ENCODE results near the gene ASCL5.

Gene ASCL5

GRCh38 chr1:201091256-201091655 is 35.7 kb downstream of the ASCL5 start:
- TF ChIP-seq YY1 (IDR thresholded peaks at IDR 0.05; ENCODE audit: insufficient read depth, insufficient read length) (no peak), ZNF274 (IDR thresholded peaks at IDR 0.05; ENCODE audit: low read depth, low read length) (no peak), SUZ12 (IDR thresholded peaks at IDR 0.05; ENCODE audit: extremely low read depth, insufficient read depth, insufficient read length) (no peak)
- Histone ChIP-seq H3K36me3 (ENCODE audit: insufficient read depth, insufficient read length, low read length) (no peaks in the 10 kb centered on the region), H3K9me3 (ENCODE audit: insufficient read depth, low read length) (no peaks in the 10 kb centered on the region), H3K4me3 (ENCODE audit: insufficient read length, low read depth) (no peak overlapping the region), H3K27me3 (ENCODE audit: insufficient read depth, insufficient read length) (peaks cover 11% of the 10 kb centered on the region), H3K4me1 (ENCODE audit: insufficient read depth, insufficient read length) (peaks cover 17% of the 10 kb centered on the region), H3K9ac (ENCODE audit: insufficient read length, low read depth) (no peak overlapping the region)
- no peak for DNase-seq (ENCODE audit: low read depth, low spot score)

- Histone ChIP-seq H3K4me1 (ENCODE audit: insufficient read depth, insufficient read length) (peaks cover 17% of the 10 kb centered on the region), H3K9me3 (ENCODE audit: insufficient read depth, low read length) (no peaks in the 10 kb centered on the region), H3K36me3 (ENCODE audit: insufficient read depth, insufficient read length, low read length) (no peaks in the 10 kb centered on the region), H3K27me3 (ENCODE audit: insufficient read depth, insufficient read length) (peaks cover 5% of the 10 kb centered on the region), H3K4me3 (ENCODE audit: insufficient read length, low read depth) (no peak overlapping the region), H3K9ac (ENCODE audit: insufficient read length, low read depth) (no peak overlapping the region)
- no peak for DNase-seq (ENCODE audit: low read depth, low spot score)
- no peak for TF ChIP-seq SUZ12 (IDR thresholded peaks at IDR 0.05; ENCODE audit: extremely low read depth, insufficient read depth, insufficient read length)
- TF ChIP-seq ZNF274 (IDR thresholded peaks at IDR 0.05; ENCODE audit: low read depth, low read length): no peak
- no peak for TF ChIP-seq YY1 (IDR thresholded peaks at IDR 0.05; ENCODE audit: insufficient read depth, insufficient read length)
Measured at GRCh38 chr1:201090541-201090940, 36.4 kb downstream of the ASCL5 start.

- DNase-seq (ENCODE audit: low read depth, low spot score): no peak
- no peak overlapping the region for H3K4me3 ChIP-seq (ENCODE audit: insufficient read length, low read depth)
- H3K9me3 ChIP-seq (ENCODE audit: insufficient read depth, low read length): no peaks in the 10 kb centered on the region
- H3K4me1 ChIP-seq (ENCODE audit: insufficient read depth, insufficient read length): peaks cover 15% of the 10 kb centered on the region
- no peak overlapping the region for H3K9ac ChIP-seq (ENCODE audit: insufficient read length, low read depth)
- H3K27me3 ChIP-seq (ENCODE audit: insufficient read depth, insufficient read length): peaks cover 11% of the 10 kb centered on the region
- TF ChIP-seq SUZ12 (IDR thresholded peaks at IDR 0.05; ENCODE audit: extremely low read depth, insufficient read depth, insufficient read length) (no peak), ZNF274 (IDR thresholded peaks at IDR 0.05; ENCODE audit: low read depth, low read length) (no peak), YY1 (IDR thresholded peaks at IDR 0.05; ENCODE audit: insufficient read depth, insufficient read length) (no peak)
- no peaks in the 10 kb centered on the region for H3K36me3 ChIP-seq (ENCODE audit: insufficient read depth, insufficient read length, low read length)
Measured at GRCh38 chr1:201089596-201089995, 37.4 kb downstream of the ASCL5 start.

GRCh38 chr1:201088901-201089525 is 38.0 kb downstream of the ASCL5 start:
- no peak overlapping the region for H3K4me3 ChIP-seq (ENCODE audit: insufficient read length, low read depth)
- H3K4me1 ChIP-seq (ENCODE audit: insufficient read depth, insufficient read length): peaks cover 12% of the 10 kb centered on the region
- H3K36me3 ChIP-seq (ENCODE audit: insufficient read depth, insufficient read length, low read length): no peaks in the 10 kb centered on the region
- H3K9ac ChIP-seq (ENCODE audit: insufficient read length, low read depth): no peak overlapping the region
- no peaks in the 10 kb centered on the region for H3K9me3 ChIP-seq (ENCODE audit: insufficient read depth, low read length)
- TF ChIP-seq SUZ12 (IDR thresholded peaks at IDR 0.05; ENCODE audit: extremely low read depth, insufficient read depth, insufficient read length) (no peak), ZNF274 (IDR thresholded peaks at IDR 0.05; ENCODE audit: low read depth, low read length) (no peak), YY1 (IDR thresholded peaks at IDR 0.05; ENCODE audit: insufficient read depth, insufficient read length) (no peak)
- peaks cover 11% of the 10 kb centered on the region for H3K27me3 ChIP-seq (ENCODE audit: insufficient read depth, insufficient read length)
- DNase-seq (ENCODE audit: low read depth, low spot score): no peak

GRCh38 chr1:201088395-201088794 is 38.6 kb downstream of the ASCL5 start:
- H3K9me3 ChIP-seq (ENCODE audit: insufficient read depth, low read length): no peaks in the 10 kb centered on the region
- peaks cover 8% of the 10 kb centered on the region for H3K4me1 ChIP-seq (ENCODE audit: insufficient read depth, insufficient read length)
- no peak for TF ChIP-seq ZNF274 (IDR thresholded peaks at IDR 0.05; ENCODE audit: low read depth, low read length)
- TF ChIP-seq SUZ12 (IDR thresholded peaks at IDR 0.05; ENCODE audit: extremely low read depth, insufficient read depth, insufficient read length): no peak
- no peak for TF ChIP-seq YY1 (IDR thresholded peaks at IDR 0.05; ENCODE audit: insufficient read depth, insufficient read length)
- H3K4me3 ChIP-seq (ENCODE audit: insufficient read length, low read depth): no peak overlapping the region
- H3K36me3 ChIP-seq (ENCODE audit: insufficient read depth, insufficient read length, low read length): no peaks in the 10 kb centered on the region
- H3K9ac ChIP-seq (ENCODE audit: insufficient read length, low read depth): no peak overlapping the region
- H3K27me3 ChIP-seq (ENCODE audit: insufficient read depth, insufficient read length): peaks cover 11% of the 10 kb centered on the region
- DNase-seq (ENCODE audit: low read depth, low spot score): no peak

GRCh38 chr1:201085902-201086735 is 40.9 kb downstream of the ASCL5 start:
- Histone ChIP-seq H3K9me3 (ENCODE audit: insufficient read depth, low read length) (no peaks in the 10 kb centered on the region), H3K4me1 (ENCODE audit: insufficient read depth, insufficient read length) (peaks cover 8% of the 10 kb centered on the region), H3K4me3 (ENCODE audit: insufficient read length, low read depth) (no peak overlapping the region), H3K36me3 (ENCODE audit: insufficient read depth, insufficient read length, low read length) (no peaks in the 10 kb centered on the region), H3K9ac (ENCODE audit: insufficient read length, low read depth) (no peak overlapping the region), H3K27me3 (ENCODE audit: insufficient read depth, insufficient read length) (peaks cover 8% of the 10 kb centered on the region)
- no peak for TF ChIP-seq YY1 (IDR thresholded peaks at IDR 0.05; ENCODE audit: insufficient read depth, insufficient read length)
- no peak for TF ChIP-seq ZNF274 (IDR thresholded peaks at IDR 0.05; ENCODE audit: low read depth, low read length)
- no peak for TF ChIP-seq SUZ12 (IDR thresholded peaks at IDR 0.05; ENCODE audit: extremely low read depth, insufficient read depth, insufficient read length)
- peak; percentile 64 for DNase-seq (ENCODE audit: low read depth, low spot score)

- Histone ChIP-seq H3K4me1 (ENCODE audit: insufficient read depth, insufficient read length) (peaks cover 5% of the 10 kb centered on the region), H3K4me3 (ENCODE audit: insufficient read length, low read depth) (no peak overlapping the region), H3K9me3 (ENCODE audit: insufficient read depth, low read length) (no peaks in the 10 kb centered on the region), H3K27me3 (ENCODE audit: insufficient read depth, insufficient read length) (peaks cover 8% of the 10 kb centered on the region), H3K36me3 (ENCODE audit: insufficient read depth, insufficient read length, low read length) (no peaks in the 10 kb centered on the region), H3K9ac (ENCODE audit: insufficient read length, low read depth) (no peak overlapping the region)
- no peak for TF ChIP-seq ZNF274 (IDR thresholded peaks at IDR 0.05; ENCODE audit: low read depth, low read length)
- TF ChIP-seq YY1 (IDR thresholded peaks at IDR 0.05; ENCODE audit: insufficient read depth, insufficient read length): no peak
- TF ChIP-seq SUZ12 (IDR thresholded peaks at IDR 0.05; ENCODE audit: extremely low read depth, insufficient read depth, insufficient read length): no peak
- DNase-seq (ENCODE audit: low read depth, low spot score): no peak
Measured at GRCh38 chr1:201084295-201084694, 42.7 kb downstream of the ASCL5 start.
